Upper lobe of right lung (tissue), 1 donor: ENCODE results near the gene NCS1. TPM values are rescaled to one million over a fixed set of nuclear protein-coding genes. Genes with fewer than 3 reads are reported as not detected.

Experiments
- ATAC-seq: fragments of 200-7000 bp; cut with Tn5 transposase; one replicate; pipeline ENCODE4 v1.9.1; 2020; ENCODE audit warnings: mild to moderate bottlenecking, moderate library complexity
- DNase-seq: peaks from one replicate; pipeline ENCODE4 v3.0.0-alpha.2; 2020
- H3K27ac ChIP-seq: fragments of 200-600 bp; one replicate; pipeline ENCODE4 v1.8.0; 2022
- H3K27me3 ChIP-seq: fragments of 200-600 bp; one replicate; pipeline ENCODE4 v1.8.0; 2022; ENCODE audit warnings: mild to moderate bottlenecking
- H3K36me3 ChIP-seq: fragments of 200-600 bp; one replicate; pipeline ENCODE4 v1.8.0; 2022
- H3K4me1 ChIP-seq: fragments of 200-600 bp; one replicate; pipeline ENCODE4 v1.8.0; 2022
- H3K4me3 ChIP-seq: fragments of 200-600 bp; one replicate; pipeline ENCODE4 v1.8.0; 2022; ENCODE audit warnings: mild to moderate bottlenecking
- H3K9me3 ChIP-seq: fragments of 200-600 bp; one replicate; pipeline ENCODE4 v1.8.0; 2022
- CTCF ChIP-seq: fragments of 200-600 bp; IDR thresholded peaks from one replicate; pipeline ENCODE4 v1.8.0; 2022; ENCODE audit warnings: antibody characterized with exemption
- intact Hi-C: fragments of 100-400 bp; cut with DNase I; formaldehyde crosslinking; loops from one replicate; pipeline ENCODE4 v1.11.0; 2022
- total RNA-seq: library from RNA; stranded (reverse); fragmentation: NEBNext Ultra II Directional; extraction: Animal tissue kit (Norgen Biotek cat#: 25700); gene quantifications from one replicate; pipeline ENCODE4 v1.2.1, GENCODE V29; 2021
- donor health status: DM: no; HTN: yes; CAD: no; lungs with severe emphysema.

Gene NCS1
- total RNA-seq, 1 donor from 2014 or later = 5.7 TPM

GRCh38 chr9:130192382-130192999 lies 20.3 kb downstream of the NCS1 start:
- TF ChIP-seq CTCF = no peak
- Histone ChIP-seq H3K4me1 (no peaks in the 10 kb centered on the region), H3K27ac (no peak overlapping the region), H3K27me3 (no peaks in the 10 kb centered on the region), H3K9me3 (no peaks in the 10 kb centered on the region), H3K36me3 (no peaks in the 10 kb centered on the region), H3K4me3 (no peak overlapping the region)
- intact Hi-C loops = no loop called here
- no peak for ATAC-seq
- DNase-seq = no peak

- no peaks in the 10 kb centered on the region for H3K4me1 ChIP-seq
- H3K27me3 ChIP-seq = no peaks in the 10 kb centered on the region
- H3K36me3 ChIP-seq = no peaks in the 10 kb centered on the region
- ATAC-seq (no peak), DNase-seq (no peak)
- no peak overlapping the region for H3K4me3 ChIP-seq
- H3K9me3 ChIP-seq = no peaks in the 10 kb centered on the region
- no peak for TF ChIP-seq CTCF
- H3K27ac ChIP-seq = no peak overlapping the region
- intact Hi-C loops = no loop called here
These were observed 20.9 kb downstream of the NCS1 start for GRCh38 chr9:130193103-130193502.

DNA sequence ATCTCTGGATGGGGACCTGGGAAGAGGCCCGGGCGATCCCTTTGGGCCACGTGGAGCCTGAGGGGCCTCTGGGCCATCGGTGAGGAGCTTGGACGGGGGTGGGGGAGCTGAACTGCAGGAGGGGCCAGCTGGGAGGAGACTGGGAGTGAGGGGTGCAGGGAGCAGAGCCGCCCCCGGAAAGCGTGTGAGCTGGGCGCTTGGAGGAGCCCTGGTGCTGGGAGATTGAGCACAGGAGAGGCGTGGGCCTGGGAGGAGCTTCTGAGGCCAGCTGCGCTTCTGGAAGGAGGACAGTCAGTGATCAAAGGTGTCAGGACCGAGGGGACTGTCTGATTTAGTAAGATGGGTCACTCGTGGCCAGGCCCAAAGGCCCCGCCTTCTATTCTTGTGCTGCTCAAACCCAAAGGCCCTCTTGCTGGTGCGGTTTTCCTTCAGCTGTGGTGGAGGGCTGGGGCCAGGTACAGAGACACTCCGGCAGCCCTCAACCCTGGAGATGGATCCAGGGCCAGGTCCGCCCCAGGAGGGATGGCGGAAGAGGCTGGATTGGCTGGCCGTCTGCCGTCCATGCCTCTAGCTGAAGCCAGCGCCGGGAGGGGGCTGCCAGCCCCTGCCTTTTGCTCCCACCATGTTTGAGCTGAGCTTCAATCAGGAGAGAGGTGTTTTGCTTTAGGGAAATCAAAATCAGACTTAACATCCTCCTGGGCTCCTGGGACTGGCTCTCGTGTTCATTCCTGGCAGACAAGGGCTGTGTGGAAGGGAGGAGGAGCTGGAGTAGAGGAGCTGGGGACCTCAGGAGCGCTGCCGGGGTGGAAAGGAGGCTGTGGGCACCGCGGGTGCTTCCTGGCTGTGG lies 21.6 kb downstream of the NCS1 start:
- no peak for TF ChIP-seq CTCF
- H3K4me3 ChIP-seq = no peak overlapping the region
- H3K27ac ChIP-seq = no peak overlapping the region
- DNase-seq = no peak
- no peaks in the 10 kb centered on the region for H3K9me3 ChIP-seq
- intact Hi-C loops = no loop called here
- H3K27me3 ChIP-seq = no peaks in the 10 kb centered on the region
- H3K4me1 ChIP-seq = no peaks in the 10 kb centered on the region
- no peaks in the 10 kb centered on the region for H3K36me3 ChIP-seq
- ATAC-seq = no peak

- Histone ChIP-seq H3K4me1 (no peaks in the 10 kb centered on the region), H3K9me3 (no peaks in the 10 kb centered on the region), H3K27ac (no peak overlapping the region), H3K27me3 (no peaks in the 10 kb centered on the region), H3K4me3 (no peak overlapping the region), H3K36me3 (no peaks in the 10 kb centered on the region)
- TF ChIP-seq CTCF = no peak
- intact Hi-C loops = no loop called here
- ATAC-seq (no peak), DNase-seq (no peak)
These were observed 22.3 kb downstream of the NCS1 start for GRCh38 chr9:130194378-130194932.

DNA sequence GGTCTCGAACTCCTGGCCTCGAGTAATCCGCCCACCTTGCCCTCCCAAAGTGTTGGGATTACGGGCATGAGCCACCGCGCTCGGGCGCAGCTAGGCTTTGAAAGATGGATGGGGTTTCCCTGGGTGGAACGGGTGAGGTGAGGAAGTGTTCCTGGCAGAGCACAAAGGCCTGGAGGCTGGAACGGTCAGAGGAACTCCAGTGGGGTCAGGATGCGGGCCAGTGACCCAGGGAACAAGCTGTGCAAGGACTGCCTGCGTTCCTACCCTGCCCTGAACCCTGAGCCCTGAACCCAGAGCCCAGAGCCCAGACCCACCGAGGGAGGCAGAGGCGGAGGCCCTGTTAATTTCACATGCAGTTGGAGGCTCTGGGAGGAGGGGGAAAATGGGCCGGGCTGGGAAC lies 23.4 kb downstream of the NCS1 start:
- no peaks in the 10 kb centered on the region for H3K36me3 ChIP-seq
- ATAC-seq (no peak), DNase-seq (no peak)
- H3K4me1 ChIP-seq = no peaks in the 10 kb centered on the region
- intact Hi-C loops = no loop called here
- no peaks in the 10 kb centered on the region for H3K9me3 ChIP-seq
- no peaks in the 10 kb centered on the region for H3K27me3 ChIP-seq
- TF ChIP-seq CTCF = no peak
- H3K4me3 ChIP-seq = no peak overlapping the region
- H3K27ac ChIP-seq = no peak overlapping the region
